Measurements from ENCODE around the gene GALNT9.

GALNT9 gene

DNA sequence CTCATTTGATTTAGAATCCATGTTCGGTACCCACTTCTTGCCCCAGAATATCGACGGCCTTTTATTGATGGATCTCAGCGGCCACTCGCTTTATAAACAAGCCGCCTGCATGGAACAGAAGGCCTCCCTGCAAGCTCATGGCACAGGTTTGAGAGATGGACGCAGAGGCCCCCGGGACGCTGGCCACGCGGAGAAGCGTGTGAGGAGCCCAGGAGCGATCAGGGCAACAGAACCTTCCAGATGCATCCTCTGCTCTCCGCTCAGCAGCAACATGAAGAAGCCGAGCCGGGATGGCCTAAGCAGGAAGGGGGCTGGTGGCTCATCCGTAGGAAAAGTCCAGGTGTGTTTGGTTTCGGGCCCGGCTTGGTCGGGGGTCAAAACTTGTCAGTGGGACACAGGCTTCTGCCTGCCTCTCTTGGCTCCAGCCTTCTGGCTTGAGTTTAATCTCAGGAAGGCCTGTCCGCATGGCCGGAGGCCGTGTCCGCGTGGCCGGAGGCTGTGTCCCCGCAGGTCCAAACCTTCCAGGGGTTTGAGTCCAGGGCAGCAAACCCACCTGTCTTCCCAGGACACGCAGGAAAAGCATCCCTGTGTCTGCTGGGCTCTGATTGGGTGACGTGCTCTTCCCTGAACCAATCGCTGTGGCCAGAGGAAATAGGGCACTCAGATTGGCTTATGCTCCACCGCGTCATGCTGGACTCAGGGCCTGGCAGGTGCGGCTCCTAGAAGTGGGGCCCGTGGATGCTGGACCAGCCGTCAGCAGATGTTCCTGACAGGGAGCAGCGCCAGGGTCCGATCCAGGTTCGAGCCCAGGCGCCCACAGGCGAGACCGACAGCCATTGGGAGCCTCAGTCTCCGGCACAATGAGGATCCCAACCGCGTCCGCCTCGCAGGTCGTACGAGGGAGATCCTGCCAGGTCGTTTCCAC is 65.0 kb downstream of the GALNT9 start:
- Histone ChIP-seq H3K9me3 (ENCODE audit: control insufficient read depth in 1 of 2, low read length in 2 of 2) (no peaks in the 10 kb centered on the region), H3K36me3 (ENCODE audit: control insufficient read depth in 1 of 2, insufficient read depth in 2 of 2, low read length in 2 of 2) (no peaks in the 10 kb centered on the region), H3K4me3 (ENCODE audit: low read depth in 1 of 2, low read length in 2 of 2) (no peak overlapping the region), H3K9ac (ENCODE audit: low read depth in 1 of 2, low read length in 2 of 2) (no peak overlapping the region), H3K27ac (ENCODE audit: low read depth, low read length) (no peak overlapping the region), H3K4me1 (ENCODE audit: control insufficient read depth in 1 of 2, insufficient read depth in 2 of 2, low read length in 2 of 2) (no peaks in the 10 kb centered on the region), H3K27me3 (ENCODE audit: control insufficient read depth in 1 of 2, insufficient read depth in 2 of 2, low read length in 2 of 2) (peaks cover 0 to 3% of the 10 kb centered on the region in 2 donors)

DNA sequence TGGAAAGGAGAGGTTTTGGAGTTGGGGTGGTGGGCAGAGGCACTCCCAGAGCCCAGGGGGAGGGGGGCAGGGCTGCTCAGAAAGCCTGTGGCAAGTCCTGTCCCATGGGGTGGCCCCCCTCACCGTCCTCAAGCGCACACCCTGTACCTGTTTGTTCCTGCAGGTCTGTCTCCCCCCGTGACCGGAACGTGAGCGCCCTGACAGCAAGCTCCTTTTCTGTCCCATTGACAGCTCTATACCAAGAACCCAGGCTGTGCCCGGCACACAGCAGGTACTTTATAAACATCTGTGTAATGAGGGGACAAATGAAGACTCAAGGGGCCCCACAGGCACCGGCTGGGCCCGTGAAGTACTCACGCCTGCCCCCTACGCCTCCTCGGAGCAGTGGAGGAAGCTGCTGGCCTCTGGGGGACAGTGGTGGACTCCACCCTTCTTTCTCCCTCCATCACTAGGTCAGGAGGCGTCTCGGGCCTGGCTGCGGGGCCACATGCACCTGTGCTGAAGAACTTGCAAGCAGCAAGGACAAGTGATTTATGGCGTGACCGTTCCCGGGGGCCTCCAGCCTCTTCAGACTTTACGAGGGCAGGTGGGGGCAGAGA is 65.8 kb downstream of the GALNT9 start:
- peaks cover 0 to 3% of the 10 kb centered on the region in 2 donors for H3K27me3 ChIP-seq (ENCODE audit: control insufficient read depth in 1 of 2, insufficient read depth in 2 of 2, low read length in 2 of 2)
- no peak overlapping the region for H3K4me3 ChIP-seq (ENCODE audit: low read depth in 1 of 2, low read length in 2 of 2)
- no peaks in the 10 kb centered on the region for H3K36me3 ChIP-seq (ENCODE audit: control insufficient read depth in 1 of 2, insufficient read depth in 2 of 2, low read length in 2 of 2)
- H3K9me3 ChIP-seq (ENCODE audit: control insufficient read depth in 1 of 2, low read length in 2 of 2) = no peaks in the 10 kb centered on the region
- H3K4me1 ChIP-seq (ENCODE audit: control insufficient read depth in 1 of 2, insufficient read depth in 2 of 2, low read length in 2 of 2) = no peaks in the 10 kb centered on the region
- no peak overlapping the region for H3K27ac ChIP-seq (ENCODE audit: low read depth, low read length)
- H3K9ac ChIP-seq (ENCODE audit: low read depth in 1 of 2, low read length in 2 of 2) = no peak overlapping the region

DNA sequence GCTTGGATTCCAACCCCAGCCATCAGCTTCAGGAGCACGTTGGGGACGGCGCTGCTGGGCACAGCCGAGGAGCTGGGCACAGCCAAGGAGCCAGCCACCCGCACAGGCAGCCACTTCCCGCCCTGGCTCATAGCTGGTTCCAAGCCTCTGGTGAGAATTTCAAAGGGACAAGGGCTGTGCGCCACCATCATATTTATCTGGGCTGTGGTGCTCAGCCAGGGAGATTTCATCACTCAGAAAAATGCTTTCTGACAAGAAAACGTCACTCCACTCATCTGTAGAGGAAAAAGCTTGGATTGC is 66.4 kb downstream of the GALNT9 start:
- H3K36me3 ChIP-seq (ENCODE audit: control insufficient read depth in 1 of 2, insufficient read depth in 2 of 2, low read length in 2 of 2) = no peaks in the 10 kb centered on the region

DNA sequence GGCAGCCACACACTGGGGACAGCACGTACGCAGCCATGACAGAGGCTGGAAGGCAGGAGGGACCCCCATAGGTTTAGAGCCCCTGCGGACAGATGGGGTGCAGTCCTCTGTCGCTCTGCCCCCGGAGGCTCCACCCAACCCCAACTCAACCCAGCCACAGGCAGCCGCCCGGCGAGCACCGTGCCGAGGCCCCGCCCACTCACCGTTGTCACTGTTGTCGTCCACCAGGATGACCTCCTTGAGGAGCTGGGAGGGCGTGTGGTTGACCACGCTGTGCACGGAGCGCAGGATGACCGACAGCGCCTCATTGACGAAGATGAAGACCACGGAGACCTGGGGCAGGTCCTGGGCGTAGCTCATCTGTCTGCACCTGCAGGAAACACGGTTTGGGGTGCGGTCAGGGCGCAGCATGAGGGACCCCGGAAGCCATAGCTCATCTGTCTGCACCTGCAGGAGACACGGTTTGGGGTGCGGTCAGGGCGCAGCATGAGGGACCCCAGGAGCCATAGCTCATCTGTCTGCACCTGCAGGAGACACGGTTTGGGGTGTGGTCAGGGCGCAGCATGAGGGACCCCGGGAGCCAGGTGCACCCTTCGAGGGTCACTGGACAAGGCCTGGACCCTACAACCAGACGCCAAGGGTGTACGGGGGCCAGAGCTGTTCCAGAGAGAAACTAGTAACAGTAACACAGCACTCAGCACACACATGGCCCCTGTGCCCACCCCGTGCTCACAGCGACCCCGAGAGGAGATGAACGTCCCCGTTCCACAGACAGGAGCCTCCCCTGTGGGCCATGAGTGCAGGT is 66.9 kb downstream of the GALNT9 start:
- Histone ChIP-seq H3K4me3 (ENCODE audit: low read depth in 1 of 2, low read length in 2 of 2) (no peak overlapping the region), H3K9ac (ENCODE audit: low read depth in 1 of 2, low read length in 2 of 2) (no peak overlapping the region), H3K36me3 (ENCODE audit: control insufficient read depth in 1 of 2, insufficient read depth in 2 of 2, low read length in 2 of 2) (no peaks in the 10 kb centered on the region), H3K27ac (ENCODE audit: low read depth, low read length) (no peak overlapping the region), H3K27me3 (ENCODE audit: control insufficient read depth in 1 of 2, insufficient read depth in 2 of 2, low read length in 2 of 2) (no peaks in the 10 kb centered on the region), H3K9me3 (ENCODE audit: control insufficient read depth in 1 of 2, low read length in 2 of 2) (no peaks in the 10 kb centered on the region), H3K4me1 (ENCODE audit: control insufficient read depth in 1 of 2, insufficient read depth in 2 of 2, low read length in 2 of 2) (no peaks in the 10 kb centered on the region)

More for the DNA sequence above, 66.4 kb downstream of the GALNT9 start:
- Histone ChIP-seq H3K4me1 (ENCODE audit: control insufficient read depth in 1 of 2, insufficient read depth in 2 of 2, low read length in 2 of 2) (no peaks in the 10 kb centered on the region), H3K9ac (ENCODE audit: low read depth in 1 of 2, low read length in 2 of 2) (no peak overlapping the region), H3K27me3 (ENCODE audit: control insufficient read depth in 1 of 2, insufficient read depth in 2 of 2, low read length in 2 of 2) (peaks cover 0 to 3% of the 10 kb centered on the region in 2 donors), H3K4me3 (ENCODE audit: low read depth in 1 of 2, low read length in 2 of 2) (no peak overlapping the region), H3K27ac (ENCODE audit: low read depth, low read length) (no peak overlapping the region), H3K9me3 (ENCODE audit: control insufficient read depth in 1 of 2, low read length in 2 of 2) (no peaks in the 10 kb centered on the region)

DNA sequence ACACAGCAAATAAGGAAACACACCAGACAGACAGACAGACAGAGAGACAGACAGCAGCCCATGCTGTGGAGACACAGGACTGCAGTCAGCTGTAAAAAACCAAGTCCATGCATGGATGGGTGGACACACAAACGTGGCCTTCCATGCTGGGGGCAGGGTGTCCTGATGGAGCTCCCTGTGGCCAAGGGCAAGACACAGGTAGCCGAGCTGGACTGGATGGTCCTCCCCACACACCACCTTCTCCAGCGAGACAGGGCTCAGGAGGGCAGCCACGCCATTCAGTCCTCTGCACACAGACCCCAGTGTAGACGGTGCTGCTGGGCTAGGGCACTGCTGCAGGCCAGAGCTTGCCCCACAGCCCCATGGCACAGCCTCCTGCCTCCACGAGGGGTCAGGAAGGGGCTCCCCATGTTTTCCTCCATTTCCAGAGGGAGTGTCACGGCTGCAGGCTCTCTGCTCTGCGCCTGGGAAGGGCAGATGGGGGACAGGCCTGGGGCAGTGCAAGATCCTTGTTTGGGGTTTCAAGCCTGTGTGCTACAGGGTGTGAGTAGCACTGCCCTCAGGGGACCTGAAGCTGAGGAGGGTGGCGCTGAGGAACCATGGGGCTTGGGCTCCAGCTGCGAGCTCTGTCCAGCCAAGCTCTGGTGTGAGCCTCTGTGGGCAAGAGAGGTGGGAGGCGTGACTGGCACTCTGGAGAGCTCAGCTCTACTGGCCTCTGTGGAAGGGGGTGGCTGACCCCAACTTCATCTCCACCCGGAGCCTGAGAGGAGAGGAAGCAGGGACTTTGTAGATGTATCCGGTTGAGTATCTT is 67.9 kb downstream of the GALNT9 start:
- Histone ChIP-seq H3K27me3 (ENCODE audit: control insufficient read depth in 1 of 2, insufficient read depth in 2 of 2, low read length in 2 of 2) (no peaks in the 10 kb centered on the region), H3K4me1 (ENCODE audit: control insufficient read depth in 1 of 2, insufficient read depth in 2 of 2, low read length in 2 of 2) (no peaks in the 10 kb centered on the region), H3K9me3 (ENCODE audit: control insufficient read depth in 1 of 2, low read length in 2 of 2) (no peaks in the 10 kb centered on the region), H3K9ac (ENCODE audit: low read depth in 1 of 2, low read length in 2 of 2) (no peak overlapping the region), H3K27ac (ENCODE audit: low read depth, low read length) (no peak overlapping the region), H3K36me3 (ENCODE audit: control insufficient read depth in 1 of 2, insufficient read depth in 2 of 2, low read length in 2 of 2) (no peaks in the 10 kb centered on the region), H3K4me3 (ENCODE audit: low read depth in 1 of 2, low read length in 2 of 2) (no peak overlapping the region)

DNA sequence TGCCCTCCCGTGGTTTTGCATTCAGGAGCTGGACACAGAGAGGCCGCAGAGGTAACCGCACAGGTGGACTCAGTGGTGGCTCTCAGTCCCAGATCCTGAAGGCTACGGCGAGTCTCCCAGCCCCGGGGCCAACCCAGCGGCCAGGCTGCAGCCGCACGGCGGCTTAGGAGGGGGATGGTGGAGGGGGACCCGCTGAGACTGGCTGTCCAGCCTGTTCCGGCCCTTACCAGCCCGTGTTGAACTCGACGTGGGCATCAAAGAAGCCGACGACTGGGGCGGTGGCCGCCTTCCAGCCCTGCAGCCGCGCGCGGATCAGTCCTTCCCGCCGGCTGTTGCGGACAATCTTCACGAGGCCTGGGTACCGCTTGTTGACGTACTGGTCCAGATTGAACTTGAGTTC is 68.7 kb downstream of the GALNT9 start:
- Histone ChIP-seq H3K36me3 (ENCODE audit: control insufficient read depth in 1 of 2, insufficient read depth in 2 of 2, low read length in 2 of 2) (no peaks in the 10 kb centered on the region), H3K9me3 (ENCODE audit: control insufficient read depth in 1 of 2, low read length in 2 of 2) (no peaks in the 10 kb centered on the region), H3K27ac (ENCODE audit: low read depth, low read length) (no peak overlapping the region), H3K4me1 (ENCODE audit: control insufficient read depth in 1 of 2, insufficient read depth in 2 of 2, low read length in 2 of 2) (no peaks in the 10 kb centered on the region), H3K4me3 (ENCODE audit: low read depth in 1 of 2, low read length in 2 of 2) (no peak overlapping the region), H3K27me3 (ENCODE audit: control insufficient read depth in 1 of 2, insufficient read depth in 2 of 2, low read length in 2 of 2) (no peaks in the 10 kb centered on the region), H3K9ac (ENCODE audit: low read depth in 1 of 2, low read length in 2 of 2) (no peak overlapping the region)

DNA sequence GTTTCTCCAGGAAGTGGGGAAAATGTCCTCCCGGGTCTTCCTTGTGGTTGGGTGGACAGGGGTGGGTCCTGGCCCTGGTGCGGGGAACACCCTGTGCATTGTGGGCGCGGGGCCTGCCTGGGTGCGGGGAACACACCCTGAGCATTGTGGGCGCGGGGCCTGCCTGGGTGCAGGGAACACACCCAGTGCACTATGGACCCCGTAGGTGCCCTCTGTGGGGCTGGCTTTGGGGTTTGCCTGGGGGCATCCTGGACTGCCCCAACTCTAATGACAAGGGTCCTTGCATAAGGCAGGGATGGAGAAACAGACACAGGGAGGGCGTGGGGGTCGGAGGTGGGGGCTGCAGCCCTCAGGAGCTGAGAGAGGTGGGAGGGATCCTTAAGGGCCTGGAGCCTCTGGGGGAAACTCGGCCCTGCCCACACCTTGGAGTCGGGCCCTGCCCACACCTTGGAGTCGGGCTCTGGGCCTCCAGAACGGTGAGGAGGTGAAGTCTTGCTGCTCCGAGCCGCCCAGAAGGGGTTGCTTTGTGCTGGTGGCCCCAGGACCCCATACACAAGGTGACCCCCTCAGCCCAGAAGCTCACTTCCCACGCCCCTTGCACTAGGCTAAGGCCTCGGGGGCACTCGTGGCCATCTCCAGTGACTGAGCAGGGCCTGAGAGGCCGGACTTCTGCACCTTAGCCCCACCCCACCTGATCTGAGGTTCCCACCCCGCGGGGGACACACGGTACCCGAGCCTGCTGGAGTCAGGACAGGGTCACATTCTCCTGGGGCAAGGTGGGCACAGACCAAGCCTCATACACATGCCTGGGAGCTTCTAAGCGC is 69.3 kb downstream of the GALNT9 start:
- Histone ChIP-seq H3K27ac (ENCODE audit: low read depth, low read length) (no peak overlapping the region), H3K4me3 (ENCODE audit: low read depth in 1 of 2, low read length in 2 of 2) (no peak overlapping the region), H3K4me1 (ENCODE audit: control insufficient read depth in 1 of 2, insufficient read depth in 2 of 2, low read length in 2 of 2) (no peaks in the 10 kb centered on the region), H3K36me3 (ENCODE audit: control insufficient read depth in 1 of 2, insufficient read depth in 2 of 2, low read length in 2 of 2) (no peaks in the 10 kb centered on the region), H3K27me3 (ENCODE audit: control insufficient read depth in 1 of 2, insufficient read depth in 2 of 2, low read length in 2 of 2) (no peaks in the 10 kb centered on the region), H3K9me3 (ENCODE audit: control insufficient read depth in 1 of 2, low read length in 2 of 2) (no peaks in the 10 kb centered on the region), H3K9ac (ENCODE audit: low read depth in 1 of 2, low read length in 2 of 2) (no peak overlapping the region)

DNA sequence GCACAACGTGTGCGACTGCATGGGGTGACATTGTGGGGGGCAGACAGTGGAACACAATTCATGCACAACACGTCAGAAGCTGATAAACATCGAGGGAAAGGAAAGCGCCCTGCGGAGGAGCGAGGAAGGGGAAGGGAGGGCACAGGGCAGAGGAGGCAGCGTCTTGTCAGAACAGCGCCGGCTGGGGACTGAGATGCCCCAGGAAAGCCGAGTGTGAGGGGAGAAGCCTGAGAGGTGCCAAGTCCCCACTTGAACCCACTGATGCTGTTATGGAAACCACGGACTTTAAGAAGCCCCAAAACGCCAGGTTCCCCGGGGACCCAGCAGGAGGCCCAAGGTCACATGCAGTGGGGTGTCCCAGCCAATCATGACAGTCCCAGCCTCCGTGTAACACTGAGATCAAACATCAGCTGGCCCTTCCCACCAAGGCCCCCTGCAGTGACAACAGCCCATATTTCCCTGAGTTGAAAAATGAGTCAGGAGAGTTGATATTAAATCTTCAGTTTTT is 70.0 kb downstream of the GALNT9 start:
- no peak overlapping the region for H3K4me3 ChIP-seq (ENCODE audit: low read depth in 1 of 2, low read length in 2 of 2)
- H3K27ac ChIP-seq (ENCODE audit: low read depth, low read length) = no peak overlapping the region
- no peak overlapping the region for H3K9ac ChIP-seq (ENCODE audit: low read depth in 1 of 2, low read length in 2 of 2)
- H3K4me1 ChIP-seq (ENCODE audit: control insufficient read depth in 1 of 2, insufficient read depth in 2 of 2, low read length in 2 of 2) = no peaks in the 10 kb centered on the region
- H3K27me3 ChIP-seq (ENCODE audit: control insufficient read depth in 1 of 2, insufficient read depth in 2 of 2, low read length in 2 of 2) = no peaks in the 10 kb centered on the region
- H3K9me3 ChIP-seq (ENCODE audit: control insufficient read depth in 1 of 2, low read length in 2 of 2) = no peaks in the 10 kb centered on the region
- H3K36me3 ChIP-seq (ENCODE audit: control insufficient read depth in 1 of 2, insufficient read depth in 2 of 2, low read length in 2 of 2) = no peaks in the 10 kb centered on the region

DNA sequence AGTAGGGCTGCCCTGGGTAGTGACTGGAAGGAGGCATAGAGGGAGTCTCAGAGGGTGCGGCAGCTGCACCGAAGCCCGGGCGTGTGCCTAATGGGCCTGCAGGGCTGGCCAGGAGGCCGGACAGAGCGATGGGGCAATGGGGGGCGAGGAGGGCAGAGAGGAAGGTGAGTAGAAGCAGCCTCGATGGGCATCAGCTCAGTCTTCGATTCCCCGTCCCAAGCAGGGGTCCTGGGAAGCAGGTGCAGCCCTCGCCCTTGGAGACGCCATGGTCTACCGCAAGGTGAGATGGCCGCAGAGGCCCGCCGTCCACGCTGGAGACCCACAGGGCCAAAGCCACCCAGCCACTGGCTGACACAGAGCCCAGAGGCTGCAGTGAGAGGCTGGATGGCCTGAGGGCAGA is 70.8 kb downstream of the GALNT9 start:
- H3K4me3 ChIP-seq (ENCODE audit: low read depth in 1 of 2, low read length in 2 of 2) = no peak overlapping the region
- no peaks in the 10 kb centered on the region for H3K27me3 ChIP-seq (ENCODE audit: control insufficient read depth in 1 of 2, insufficient read depth in 2 of 2, low read length in 2 of 2)
- H3K27ac ChIP-seq (ENCODE audit: low read depth, low read length) = no peak overlapping the region
- H3K9me3 ChIP-seq (ENCODE audit: control insufficient read depth in 1 of 2, low read length in 2 of 2) = no peaks in the 10 kb centered on the region
- H3K9ac ChIP-seq (ENCODE audit: low read depth in 1 of 2, low read length in 2 of 2) = no peak overlapping the region
- no peaks in the 10 kb centered on the region for H3K4me1 ChIP-seq (ENCODE audit: control insufficient read depth in 1 of 2, insufficient read depth in 2 of 2, low read length in 2 of 2)
- no peaks in the 10 kb centered on the region for H3K36me3 ChIP-seq (ENCODE audit: control insufficient read depth in 1 of 2, insufficient read depth in 2 of 2, low read length in 2 of 2)

Measured in duodenal mucosa (tissue), 2 donors.